ENCODE results near the gene SHBG. TPM values are rescaled to one million over a fixed set of nuclear protein-coding genes. Genes with fewer than 3 reads are reported as not detected.

The SHBG gene
- total and polyA plus RNA-seq, 10 of the 15 experiments (the other 5 are each of a cell fraction or from before 2014, with no cell fraction given), result not detected

GRCh38 chr17:7614425-7615264, 15.3 kb upstream of the SHBG start, which contains the start of gene FXR2 (continued):
- TF ChIP-seq IRF3 (IDR thresholded peaks at IDR 0.05), result peak; percentile 56; the same call in 1 of the 2 replicates
- peak; percentile 33; the same call in 1 of the 2 replicates for TF ChIP-seq ASH2L (IDR thresholded peaks at IDR 0.05; ENCODE audit: borderline replicate concordance, low read depth)
- no peak for TF ChIP-seq ELK1 (IDR thresholded peaks at IDR 0.05; ENCODE audit: low read depth, low read length)
- no peak for TF ChIP-seq POU2F2 (IDR thresholded peaks at IDR 0.05; ENCODE audit: borderline replicate concordance, low read depth, low read length)
- TF ChIP-seq YBX1 (IDR thresholded peaks at IDR 0.05), result no peak
- peak; percentile 85 for TF ChIP-seq RFX5 (IDR thresholded peaks at IDR 0.05; ENCODE audit: low read depth, low read length)
- 0 out of 4 replicates have a peak, but pooled peaks of 1 of the 2 experiments have one; percentile 18 for TF ChIP-seq EP300 (IDR thresholded peaks at IDR 0.05; ENCODE audit: borderline replicate concordance in 1 of 2, control insufficient read depth in 1 of 2, low read depth in 2 of 2, low read length in 2 of 2)
- no peak for TF ChIP-seq ZNF592 (IDR thresholded peaks at IDR 0.05)
- peak; percentile 78 for TF ChIP-seq TAF1 (IDR thresholded peaks at IDR 0.05; ENCODE audit: borderline replicate concordance, low read depth, low read length)
- TF ChIP-seq CUX1 (IDR thresholded peaks at IDR 0.05; ENCODE audit: insufficient replicate concordance, low read depth, low read length), result no peak
- peak; percentile 91 for TF ChIP-seq NKRF (conservative IDR thresholded peaks at IDR 0.05)
- TF ChIP-seq FOXK2 (IDR thresholded peaks at IDR 0.05), result no peak
- no peak for TF ChIP-seq HDAC2 (IDR thresholded peaks at IDR 0.05)
